Iris pigment epithelial cell (primary cell): ENCODE measurements around the gene GPR161.
"Not testable (repeated sequence)": the region's sequence is repeated elsewhere in the genome, so short reads cannot be mapped to it uniquely, and the experiment has no call there.

Source experiments
- DNase-seq: peaks from one replicate; pipeline ENCODE4 v3.0.0-alpha.2; 2011; ENCODE audit warnings: low read depth

Gene GPR161

GRCh38 chr1:168087696-168088095, 49.0 kb downstream of the GPR161 start:
- DNase-seq: no peak

GRCh38 chr1:168086438-168086837, 50.3 kb downstream of the GPR161 start:
- no peak for DNase-seq

DNA sequence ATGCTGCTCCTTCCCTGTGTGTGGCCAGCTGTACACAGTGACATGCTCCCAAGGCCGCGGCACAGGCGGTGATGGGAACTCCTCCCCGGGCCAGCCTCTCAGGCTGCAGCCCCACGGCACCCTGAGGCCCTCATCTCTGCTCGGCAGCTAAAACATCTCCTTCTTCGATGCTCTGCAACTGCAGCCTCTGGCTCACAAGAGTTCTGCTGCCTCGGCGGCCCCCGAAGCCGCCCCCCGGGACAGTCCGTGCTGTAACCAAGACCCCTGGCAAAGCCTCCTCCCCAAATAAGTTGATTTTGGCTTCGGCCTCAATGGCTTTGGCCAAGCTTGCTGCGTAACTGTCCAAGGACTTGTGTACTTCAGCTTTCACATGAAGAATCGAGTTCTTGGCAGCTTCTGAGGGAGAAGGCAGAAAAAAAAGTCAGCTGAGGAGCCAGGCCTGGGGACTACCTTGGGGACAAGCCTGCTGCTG, 51.3 kb downstream of the GPR161 start:
- DNase-seq: no peak

- DNase-seq: peak; percentile 35
Measured at GRCh38 chr1:168084396-168085231, 52.1 kb downstream of the GPR161 start.

DNA sequence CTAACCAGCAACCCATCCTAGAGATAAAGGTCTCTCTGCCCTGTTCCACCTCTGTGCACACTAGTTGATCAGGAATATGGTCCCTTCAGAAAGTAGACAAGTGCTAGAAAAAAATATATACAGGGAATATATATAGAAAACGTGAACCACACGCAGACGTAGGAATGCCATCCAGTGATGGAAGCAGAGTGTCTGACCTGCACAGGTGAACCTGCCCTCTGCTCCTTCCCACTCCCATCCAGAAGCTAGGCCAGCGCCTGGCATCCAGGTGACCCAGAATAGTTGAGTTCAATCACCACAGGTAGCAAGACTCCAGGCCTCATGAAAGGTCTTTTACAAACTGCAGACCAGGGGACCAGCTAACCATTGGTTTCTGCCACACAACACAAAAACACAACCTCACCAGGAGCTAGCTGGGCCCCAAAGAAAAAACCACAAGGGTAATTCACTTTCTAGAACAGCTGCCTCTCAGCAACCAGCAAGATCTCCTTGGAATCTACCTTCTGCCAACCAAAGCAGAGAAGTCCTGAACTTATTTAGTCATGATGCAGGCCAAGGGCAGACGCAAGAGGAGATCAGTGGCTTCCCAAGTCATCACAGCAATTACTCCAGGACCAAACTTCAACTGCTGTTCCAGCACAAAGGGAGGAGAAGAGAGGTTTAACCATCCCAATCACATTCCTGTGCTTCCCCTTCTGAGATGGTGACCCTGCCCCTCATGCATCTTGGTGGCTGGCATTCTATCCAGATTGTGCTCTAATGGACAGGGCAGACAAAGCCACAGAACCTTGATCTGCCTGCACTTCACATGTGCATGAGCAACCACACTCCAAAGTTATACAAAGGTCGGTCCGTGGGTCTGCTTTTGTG, 53.0 kb downstream of the GPR161 start:
- no peak for DNase-seq

GRCh38 chr1:168082008-168082876, 54.5 kb downstream of the GPR161 start:
- peak; percentile 82 for DNase-seq

DNA sequence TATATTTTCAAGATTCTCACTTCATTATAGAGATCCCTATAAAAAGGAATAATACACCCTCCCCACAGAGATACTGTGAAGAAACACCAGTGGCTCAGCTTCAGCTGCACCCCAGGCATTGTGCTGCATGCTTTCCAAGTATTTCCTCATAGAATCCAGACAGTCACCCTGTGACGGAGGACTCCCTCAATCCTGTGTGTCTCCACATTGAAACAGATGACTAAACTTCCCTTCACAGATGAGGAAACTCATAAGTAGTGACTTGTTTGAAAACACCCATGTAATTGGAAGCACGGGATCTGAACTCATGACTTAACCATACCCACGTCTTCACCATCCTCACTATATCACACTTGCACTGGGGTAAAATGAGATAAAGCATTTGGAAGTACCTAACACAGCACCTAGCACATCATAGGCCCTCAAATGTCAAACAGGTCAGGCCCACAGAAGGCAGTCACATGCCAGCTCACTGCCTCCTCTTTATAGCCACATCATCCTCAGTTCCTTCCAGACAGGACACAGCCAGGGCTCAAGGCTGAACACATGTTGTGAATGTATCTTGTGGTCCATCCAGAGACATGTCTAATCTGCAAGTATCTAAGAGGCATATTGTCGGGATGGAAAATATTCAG, 55.2 kb downstream of the GPR161 start:
- DNase-seq: peak; percentile 95

DNA sequence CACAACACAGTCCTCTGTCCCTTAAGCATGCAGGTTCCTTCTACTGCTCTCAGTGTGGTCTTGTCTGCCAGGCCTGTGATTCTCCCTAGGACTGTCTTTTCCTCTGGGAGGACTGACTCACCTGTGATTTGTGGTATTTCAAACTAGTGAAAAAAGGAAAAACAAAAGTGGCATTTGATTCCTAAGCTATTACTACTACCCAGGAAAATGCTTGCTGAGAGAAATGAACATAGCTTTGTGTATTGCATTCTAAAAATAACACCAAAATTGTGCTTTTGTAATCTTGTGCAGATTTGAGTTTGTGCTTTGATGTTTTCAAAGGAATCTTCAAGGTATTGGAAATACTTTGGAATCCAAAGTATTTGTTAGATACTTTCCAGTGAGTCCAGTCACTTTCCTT, 57.0 kb downstream of the GPR161 start:
- DNase-seq: peak; percentile 55

DNA sequence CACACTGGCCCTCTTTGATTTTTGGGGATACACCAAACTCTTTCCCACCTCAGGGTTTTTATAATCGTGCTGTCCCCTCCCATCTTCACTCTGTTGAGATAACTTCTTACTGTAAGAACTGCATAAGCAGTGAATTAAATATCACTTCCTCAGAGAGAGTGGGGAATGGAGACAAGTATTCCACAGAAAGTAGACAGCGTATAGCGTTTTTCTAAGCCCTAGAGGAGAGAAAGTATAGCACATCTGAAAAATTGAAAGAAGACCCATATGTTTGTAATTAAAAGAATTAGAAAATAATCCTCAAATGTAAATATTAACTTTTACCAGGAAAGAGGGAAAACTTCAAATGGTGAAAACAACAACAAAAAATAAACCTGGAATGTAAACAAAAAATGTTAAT, 67.3 kb downstream of the GPR161 start:
- DNase-seq: no peak

GRCh38 chr1:168065506-168065905, 71.2 kb downstream of the GPR161 start:
- peak; percentile 63 for DNase-seq

DNA sequence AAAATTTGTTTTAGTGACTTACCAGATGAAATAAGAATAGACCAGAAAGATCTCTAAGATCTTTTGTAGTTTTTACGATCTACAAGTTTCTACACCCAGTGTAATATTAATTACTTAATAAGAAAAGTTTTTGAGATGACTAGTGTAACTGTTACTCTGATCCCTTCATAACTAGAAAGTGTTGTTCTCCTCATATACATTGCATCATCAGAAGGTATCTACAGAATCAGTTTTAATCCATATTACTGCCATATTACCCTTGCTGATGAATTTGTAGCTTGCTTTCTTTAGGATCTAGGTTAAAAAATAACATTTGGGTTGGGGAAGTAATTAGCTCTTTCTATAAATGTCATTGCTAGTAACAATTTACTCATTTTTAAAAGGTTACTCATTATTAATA, 72.5 kb downstream of the GPR161 start:
- no peak for DNase-seq

GRCh38 chr1:168057921-168058320, 78.8 kb downstream of the GPR161 start:
- peak; percentile 64 for DNase-seq

DNA sequence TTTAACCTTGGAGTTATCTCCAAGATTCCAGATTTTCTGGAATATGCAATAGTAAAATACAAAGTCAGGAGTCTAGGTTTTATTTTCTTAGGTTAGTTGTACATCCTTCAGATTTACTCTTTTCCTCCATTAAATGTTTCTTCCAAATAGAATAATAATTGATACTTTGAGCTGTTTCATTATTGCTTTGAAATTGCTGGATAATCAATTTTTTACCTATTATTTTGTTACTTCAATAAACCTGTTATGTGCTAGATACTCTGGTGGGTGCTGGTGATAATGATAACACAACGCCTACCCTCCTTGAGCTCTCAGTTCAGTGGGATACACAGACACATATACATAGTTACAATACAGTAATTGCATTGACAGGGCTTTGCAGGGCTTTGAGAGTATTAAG, 79.4 kb downstream of the GPR161 start:
- no peak for DNase-seq

DNA sequence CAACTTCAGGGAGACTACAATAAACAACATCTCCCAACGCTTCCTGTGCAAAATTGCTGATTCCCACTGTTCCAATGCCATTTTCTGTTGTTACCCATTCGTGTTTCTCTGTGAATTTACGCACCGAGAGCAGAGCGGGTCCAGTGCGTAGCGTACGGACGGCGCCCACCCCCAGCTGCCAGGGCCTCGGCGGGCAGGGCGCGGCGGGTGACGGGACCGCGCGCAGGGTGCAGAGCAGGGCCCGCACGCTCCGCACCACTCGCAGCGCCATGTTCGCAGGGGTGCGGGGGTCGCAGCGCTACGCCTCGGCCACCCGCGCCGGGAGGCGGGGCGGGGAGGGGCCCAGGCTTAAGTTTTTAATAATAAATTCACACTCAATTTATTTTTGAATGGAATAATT, 80.6 kb downstream of the GPR161 start:
- not testable (repeated sequence) for DNase-seq

- DNase-seq: no peak
Measured at GRCh38 chr1:168054117-168054516, 82.6 kb downstream of the GPR161 start.

DNA sequence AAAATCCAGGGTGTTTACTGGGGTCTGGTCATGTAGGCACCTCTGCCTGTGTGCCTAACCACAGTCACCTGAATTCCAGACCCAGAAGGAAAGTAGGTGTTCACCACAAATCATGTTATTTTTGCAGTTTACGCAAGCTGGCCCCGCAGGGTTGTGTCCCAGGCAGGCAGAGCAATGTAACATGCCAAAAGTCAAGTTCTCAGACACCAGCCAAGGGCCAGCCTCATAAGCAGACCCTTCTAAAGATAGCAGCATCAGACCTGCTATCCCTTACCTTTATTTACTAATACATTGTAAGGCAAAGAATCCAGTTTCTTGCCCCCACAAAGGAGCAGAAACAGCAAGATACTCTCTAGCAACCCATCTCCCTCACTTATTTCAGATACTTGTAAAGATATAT, 83.0 kb downstream of the GPR161 start:
- no peak for DNase-seq

- DNase-seq: no peak
Measured at GRCh38 chr1:168050880-168051279, 85.8 kb downstream of the GPR161 start.

- no peak for DNase-seq
Measured at GRCh38 chr1:168050307-168050706, 86.4 kb downstream of the GPR161 start.

DNA sequence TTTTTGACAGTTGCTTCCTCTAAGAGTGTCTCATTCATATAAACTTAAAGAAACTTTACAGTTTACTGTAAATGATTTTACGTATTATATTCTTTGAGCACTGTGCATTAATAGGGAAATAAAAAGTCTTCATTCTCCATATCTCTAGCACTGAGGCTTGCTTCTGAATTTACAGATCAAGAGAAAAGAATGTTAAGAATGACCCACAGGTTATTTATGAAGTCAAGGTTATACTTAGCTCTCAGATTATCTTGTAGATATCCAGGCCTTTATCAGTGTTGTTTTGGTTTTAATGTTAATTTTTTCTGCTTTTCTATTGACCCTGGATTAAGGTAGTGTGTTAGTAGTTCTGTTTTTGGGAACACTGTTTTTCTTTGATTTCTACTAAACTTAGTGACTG, 91.4 kb downstream of the GPR161 start:
- no peak for DNase-seq

DNA sequence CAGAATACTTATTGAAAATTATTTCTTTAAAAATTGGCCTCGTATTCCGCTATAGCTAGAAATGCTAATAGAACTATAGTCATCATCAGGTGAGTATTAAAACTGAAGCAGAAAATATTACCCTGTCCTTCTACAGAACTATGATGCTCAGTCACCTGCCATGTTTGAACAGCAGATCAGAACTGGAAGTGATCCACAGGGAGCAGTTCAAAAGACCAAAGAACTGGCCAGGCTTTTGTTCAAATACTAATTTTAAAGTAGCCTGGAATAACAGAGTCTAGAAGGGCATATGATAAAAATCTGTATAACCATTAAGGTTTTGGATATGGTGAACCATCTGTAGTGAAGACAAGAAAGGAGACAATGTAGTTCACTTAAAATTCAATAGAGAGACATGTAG, 94.4 kb downstream of the GPR161 start:
- DNase-seq: no peak

DNA sequence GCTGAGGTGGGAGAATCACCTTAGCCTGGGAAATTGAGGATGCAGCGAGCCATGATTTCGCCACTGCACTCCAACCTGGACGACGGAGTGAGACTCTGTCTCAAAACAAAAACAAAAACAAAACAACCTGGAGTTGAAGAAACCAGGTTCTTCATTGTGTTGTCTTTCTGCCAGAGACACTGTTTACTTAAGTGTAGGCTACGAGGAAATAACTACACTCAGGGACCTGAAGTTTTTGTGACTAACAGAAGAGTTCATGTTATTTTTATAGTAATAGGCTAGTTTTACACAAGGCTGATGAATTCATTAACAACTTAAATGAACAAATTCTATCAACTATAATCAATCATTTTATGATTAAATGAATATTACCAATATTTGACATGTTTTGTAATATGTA, 101.4 kb downstream of the GPR161 start:
- no peak for DNase-seq

DNA sequence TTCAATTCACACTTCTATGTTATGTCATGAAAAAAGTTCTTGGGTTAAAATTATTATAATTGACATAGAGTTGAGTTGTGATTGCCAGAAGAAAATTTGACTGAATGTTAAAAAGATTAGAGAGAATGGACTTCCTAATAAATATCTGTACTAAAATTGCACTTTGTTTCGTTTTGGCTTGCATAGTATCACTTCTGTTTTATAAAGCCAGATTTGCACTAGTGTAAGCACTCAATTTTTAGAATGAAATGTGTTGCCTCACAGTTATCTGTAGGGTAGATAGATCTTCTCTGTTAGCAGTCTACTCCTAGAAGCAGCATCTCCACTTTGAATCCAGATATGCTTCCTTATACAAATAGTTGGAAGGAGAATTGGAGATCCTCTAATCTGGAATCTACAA, 104.7 kb downstream of the GPR161 start:
- no peak for DNase-seq
